ENCODE measurements around the gene ACBD5. TPM values are rescaled to one million over a fixed set of nuclear protein-coding genes. Genes with fewer than 3 reads are reported as not detected.

ACBD5 gene
- total RNA-seq (10 to 100 TPM; 12.6 to 39.7 TPM), polyA plus RNA-seq (10 to 100 TPM; 16.9 to 17.3 TPM)

- under 1% methylated on average over 64 of the region's 64 CpGs for WGBS
- Histone ChIP-seq H3K36me3 (ENCODE audit: control insufficient read depth in 4 of 4, insufficient read depth in 3 of 4, low read depth in 1 of 4, low read length in 3 of 4) (no peaks in the 10 kb centered on the region), H3K9ac (ENCODE audit: low read depth in 1 of 2, low read length in 2 of 2) (peak within 1 kb of the TSS; percentile 82 to 91), H3K27me3 (ENCODE audit: control insufficient read depth in 4 of 4, insufficient read depth in 4 of 4, low read length in 3 of 4) (no peaks in the 10 kb centered on the region), H3K4me3 (ENCODE audit: low read depth in 1 of 3, low read length in 3 of 3) (peak within 1 kb of the TSS; percentile 79 to 95 (median 80)), H3K27ac (ENCODE audit: low read depth in 1 of 2, low read length in 2 of 2) (peak within 1 kb of the TSS; percentile 92 to 96), H3K9me3 (ENCODE audit: control insufficient read depth in 4 of 4, low read length in 3 of 4) (no peaks in the 10 kb centered on the region), H3K4me1 (ENCODE audit: control insufficient read depth in 4 of 4, insufficient read depth in 4 of 4, low read length in 3 of 4) (peaks cover 8 to 32% (median 28%) of the 10 kb centered on the region in 4 donors)
- DNase-seq (ENCODE audit: low spot score) = peak; percentile 85
- TF ChIP-seq REST (IDR thresholded peaks at IDR 0.05) = peak; percentile 64
- peak; percentile 96 for TF ChIP-seq YY1 (IDR thresholded peaks at IDR 0.05)
- peak in 1 of 2 donors; percentile 59 for TF ChIP-seq GABPA (IDR thresholded peaks at IDR 0.05 in 1 of 2, conservative IDR thresholded peaks at IDR 0.05 in 1 of 2)
- TF ChIP-seq RAD21 (IDR thresholded peaks at IDR 0.05) = peak; percentile 7 to 41
- TF ChIP-seq NR2F2 (IDR thresholded peaks at IDR 0.05) = peak; percentile 80
- TF ChIP-seq ZBTB33 (IDR thresholded peaks at IDR 0.05) = peak; percentile 64
- no peak for TF ChIP-seq EGR1 (IDR thresholded peaks at IDR 0.05; ENCODE audit: low read depth in 2 of 2)
- TF ChIP-seq MAX (IDR thresholded peaks at IDR 0.05) = peak; percentile 84
- no peak for TF ChIP-seq HNF4G (IDR thresholded peaks at IDR 0.05)
- TF ChIP-seq JUND (IDR thresholded peaks at IDR 0.05) = no peak
- no peak for TF ChIP-seq FOXA1 (IDR thresholded peaks at IDR 0.05)
- no peak for TF ChIP-seq CTCF (IDR thresholded peaks at IDR 0.05; ENCODE audit: low read depth, low read length, missing input control)
- TF ChIP-seq TAF1 (conservative IDR thresholded peaks at IDR 0.05) = peak; percentile 98
- TF ChIP-seq FOXA2 (IDR thresholded peaks at IDR 0.05) = peak; percentile 53
- TF ChIP-seq SP1 (IDR thresholded peaks at IDR 0.05) = peak; percentile 78
- no peak for TF ChIP-seq ATF3 (IDR thresholded peaks at IDR 0.05)
- TF ChIP-seq HNF4A (conservative IDR thresholded peaks at IDR 0.05) = peak; percentile 74 to 79
- TF ChIP-seq RXRA (IDR thresholded peaks at IDR 0.05) = peak; percentile 89 to 90
Observed at GRCh38 chr10:27240212-27241009, at the start of gene ACBD5. Gene ACBD5, minus strand, starts transcription at chr10:27240797. Its CDS starts 109 bp downstream, at chr10:27240688.

Data from liver (tissue), 9 donors.